ENCODE measurements around the gene KRTAP26-1. TPM values are rescaled to one million over a fixed set of nuclear protein-coding genes. Genes with fewer than 3 reads are reported as not detected.

The KRTAP26-1 gene
- total RNA-seq, 6 donors from 2014 or later, result not detected

DNA sequence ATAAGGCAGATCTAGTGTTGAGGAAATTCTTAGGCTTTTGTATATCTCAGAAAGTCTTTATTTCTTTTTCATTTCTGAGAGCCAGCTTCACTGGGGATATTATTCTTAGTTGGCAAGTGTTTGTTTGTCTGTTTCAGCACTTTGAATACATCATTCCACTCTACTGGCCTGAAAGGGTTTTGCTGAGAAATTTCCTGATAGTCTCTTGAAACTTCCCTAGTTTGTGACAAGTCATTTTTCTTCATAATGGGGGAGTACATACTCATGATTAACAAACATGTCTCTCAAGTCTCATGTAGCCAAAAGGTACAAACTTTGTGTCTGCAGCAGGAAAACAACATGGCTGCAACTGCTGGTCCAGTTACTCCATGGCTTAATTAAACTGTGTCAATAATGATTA lies 6.3 kb upstream of the KRTAP26-1 start:
- H3K27me3 ChIP-seq, result no peaks in the 10 kb centered on the region
- no peaks in the 10 kb centered on the region for H3K4me1 ChIP-seq
- H3K27ac ChIP-seq, result no peak overlapping the region
- H3K4me3 ChIP-seq, result no peak overlapping the region
- H3K9me3 ChIP-seq, result no peaks in the 10 kb centered on the region
- DNase-seq (no peak), ATAC-seq (ENCODE audit: low FRiP score in 2 of 2) (no peak)
- H3K36me3 ChIP-seq, result no peaks in the 10 kb centered on the region
- TF ChIP-seq, protein P1, sequence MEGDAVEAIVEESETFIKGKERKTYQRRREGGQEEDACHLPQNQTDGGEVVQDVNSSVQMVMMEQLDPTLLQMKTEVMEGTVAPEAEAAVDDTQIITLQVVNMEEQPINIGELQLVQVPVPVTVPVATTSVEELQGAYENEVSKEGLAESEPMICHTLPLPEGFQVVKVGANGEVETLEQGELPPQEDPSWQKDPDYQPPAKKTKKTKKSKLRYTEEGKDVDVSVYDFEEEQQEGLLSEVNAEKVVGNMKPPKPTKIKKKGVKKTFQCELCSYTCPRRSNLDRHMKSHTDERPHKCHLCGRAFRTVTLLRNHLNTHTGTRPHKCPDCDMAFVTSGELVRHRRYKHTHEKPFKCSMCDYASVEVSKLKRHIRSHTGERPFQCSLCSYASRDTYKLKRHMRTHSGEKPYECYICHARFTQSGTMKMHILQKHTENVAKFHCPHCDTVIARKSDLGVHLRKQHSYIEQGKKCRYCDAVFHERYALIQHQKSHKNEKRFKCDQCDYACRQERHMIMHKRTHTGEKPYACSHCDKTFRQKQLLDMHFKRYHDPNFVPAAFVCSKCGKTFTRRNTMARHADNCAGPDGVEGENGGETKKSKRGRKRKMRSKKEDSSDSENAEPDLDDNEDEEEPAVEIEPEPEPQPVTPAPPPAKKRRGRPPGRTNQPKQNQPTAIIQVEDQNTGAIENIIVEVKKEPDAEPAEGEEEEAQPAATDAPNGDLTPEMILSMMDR (IDR thresholded peaks at IDR 0.05), result no peak

DNA sequence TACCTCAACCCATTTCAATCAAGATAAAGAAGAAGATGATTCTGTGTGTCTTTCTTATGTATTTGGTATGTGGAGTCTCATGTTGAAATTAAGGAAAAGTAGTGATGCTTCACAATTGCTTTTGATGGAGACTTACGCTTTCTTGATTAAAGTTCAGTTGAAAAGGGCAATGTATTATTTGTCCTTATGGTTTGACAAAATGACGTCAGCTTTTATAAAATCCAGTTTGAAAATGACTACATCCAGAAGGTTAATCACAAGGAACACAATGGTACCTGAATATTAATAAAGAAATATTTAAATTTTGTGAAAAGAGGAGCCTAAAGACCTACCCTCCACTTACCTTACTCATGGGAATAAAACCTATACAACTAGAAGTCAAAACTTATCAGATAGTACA lies 4.4 kb downstream of the KRTAP26-1 start:
- H3K4me1 ChIP-seq, result no peaks in the 10 kb centered on the region
- ATAC-seq (ENCODE audit: low FRiP score in 2 of 2) (no peak), DNase-seq (no peak)
- WGBS, 2 donors, result 84 to 90% methylated on average over 2 of the region's 2 CpGs
- TF ChIP-seq, protein P1 (IDR thresholded peaks at IDR 0.05), result no peak
- TF ChIP-seq EP300 (IDR thresholded peaks at IDR 0.05), result no peak
- TF ChIP-seq POLR2A (IDR thresholded peaks at IDR 0.05), result no peak
- TF ChIP-seq POLR2AphosphoS5 (IDR thresholded peaks at IDR 0.05), result no peak
- no peak overlapping the region for H3K27ac ChIP-seq
- no peaks in the 10 kb centered on the region for H3K27me3 ChIP-seq
- H3K9me3 ChIP-seq, result no peaks in the 10 kb centered on the region
- no peak overlapping the region for H3K4me3 ChIP-seq
- no peaks in the 10 kb centered on the region for H3K36me3 ChIP-seq

DNA sequence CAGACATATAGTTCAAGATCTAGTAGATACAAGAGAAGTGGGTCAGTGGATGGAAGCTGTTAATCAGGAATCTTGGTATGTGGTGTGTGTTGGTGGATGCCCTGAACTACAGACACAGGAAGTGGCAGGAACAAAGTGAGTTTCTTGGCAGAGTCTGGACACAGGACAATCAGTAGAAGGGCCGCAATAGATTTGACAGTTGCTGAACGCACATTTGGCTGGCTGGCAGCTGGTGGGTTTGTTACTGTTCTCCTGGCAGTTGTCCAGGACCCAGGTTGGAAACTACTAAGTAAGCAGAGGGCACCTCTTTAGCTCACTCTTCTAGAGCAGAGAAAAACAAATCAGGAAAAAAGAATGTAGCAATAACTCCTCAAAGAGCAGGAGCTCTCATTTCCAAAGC lies 13.2 kb downstream of the KRTAP26-1 start:
- H3K4me1 ChIP-seq, result no peaks in the 10 kb centered on the region
- TF ChIP-seq EP300 (IDR thresholded peaks at IDR 0.05) (no peak), POLR2A (IDR thresholded peaks at IDR 0.05) (no peak), POLR2AphosphoS5 (IDR thresholded peaks at IDR 0.05) (no peak)
- TF ChIP-seq, protein P1 (IDR thresholded peaks at IDR 0.05), result no peak
- H3K9me3 ChIP-seq, result no peaks in the 10 kb centered on the region
- no peaks in the 10 kb centered on the region for H3K27me3 ChIP-seq
- H3K27ac ChIP-seq, result no peak overlapping the region
- no peak for DNase-seq
- 13 to 28% methylated on average over 2 of the region's 2 CpGs for WGBS, 2 donors
- no peak overlapping the region for H3K4me3 ChIP-seq
- H3K36me3 ChIP-seq, result no peaks in the 10 kb centered on the region
- ATAC-seq (ENCODE audit: low FRiP score in 2 of 2), result no peak

DNA sequence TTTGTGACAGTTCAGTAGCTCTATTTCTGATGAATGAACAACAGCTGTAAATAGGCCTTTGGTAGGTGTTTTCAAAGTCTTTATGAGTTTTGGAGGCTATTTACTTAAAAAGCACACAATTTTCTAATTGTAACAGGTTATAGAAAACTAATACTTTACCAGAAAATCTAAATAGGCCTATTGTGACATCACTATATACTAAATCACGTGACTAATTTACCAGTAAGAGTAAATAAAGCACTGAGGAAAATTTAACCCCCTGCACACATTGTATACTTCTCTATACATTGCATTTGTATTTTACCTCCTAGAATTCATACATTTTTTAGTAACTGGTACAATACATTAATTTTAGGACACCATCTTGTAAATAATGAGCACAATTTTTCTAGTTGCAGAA lies 15.0 kb downstream of the KRTAP26-1 start:
- no peaks in the 10 kb centered on the region for H3K4me1 ChIP-seq
- DNase-seq, result no peak
- TF ChIP-seq POLR2A (IDR thresholded peaks at IDR 0.05) (no peak), EP300 (IDR thresholded peaks at IDR 0.05) (no peak), POLR2AphosphoS5 (IDR thresholded peaks at IDR 0.05) (no peak)
- TF ChIP-seq, protein P1 (IDR thresholded peaks at IDR 0.05), result no peak
- no peak overlapping the region for H3K27ac ChIP-seq
- H3K4me3 ChIP-seq, result no peak overlapping the region
- no peaks in the 10 kb centered on the region for H3K27me3 ChIP-seq
- WGBS, 2 donors, result 32 to 58% methylated on average over 1 of the region's 1 CpG
- H3K9me3 ChIP-seq, result peaks cover 0 to 3% (median 0%) of the 10 kb centered on the region in 4 donors
- ATAC-seq (ENCODE audit: low FRiP score in 2 of 2), result no peak
- no peaks in the 10 kb centered on the region for H3K36me3 ChIP-seq

DNA sequence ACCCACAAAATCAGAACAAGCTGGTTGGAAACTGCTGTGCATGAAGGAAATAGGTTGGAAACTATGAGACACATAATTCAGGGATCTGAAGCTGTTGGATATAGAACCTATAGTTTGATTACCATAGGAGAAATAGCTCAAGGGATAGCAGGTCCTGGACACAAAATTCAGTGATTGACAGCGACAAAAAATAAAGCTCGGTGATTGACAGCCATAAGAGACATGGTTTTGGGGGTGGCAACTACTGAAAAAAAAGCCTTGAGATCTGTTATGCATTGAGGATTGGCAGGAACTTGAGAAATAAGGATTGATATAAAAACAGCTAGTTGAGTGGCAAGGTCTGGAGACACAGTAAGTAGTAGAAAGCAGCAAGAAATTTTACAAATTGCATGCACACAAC lies 30.9 kb downstream of the KRTAP26-1 start, which contains the start of gene KRTAP25-1:
Gene KRTAP25-1 (minus strand): TSS at position 300 of the 400 bp plus-strand sequence. CDS start 24 bp downstream, at position 276.
- H3K4me1 ChIP-seq, result no peaks in the 10 kb centered on the region
- no peaks in the 10 kb centered on the region for H3K36me3 ChIP-seq
- H3K4me3 ChIP-seq, result no peak within 1 kb of the TSS
- 87 to 95% methylated on average over 2 of the region's 2 CpGs for WGBS, 2 donors
- ATAC-seq (ENCODE audit: low FRiP score in 2 of 2) (no peak), DNase-seq (no peak)
- TF ChIP-seq EP300 (IDR thresholded peaks at IDR 0.05) (no peak), POLR2AphosphoS5 (IDR thresholded peaks at IDR 0.05) (no peak), POLR2A (IDR thresholded peaks at IDR 0.05) (no peak)
- TF ChIP-seq, protein P1 (IDR thresholded peaks at IDR 0.05), result no peak
- H3K9me3 ChIP-seq, result no peaks in the 10 kb centered on the region
- H3K27ac ChIP-seq, result no peak within 1 kb of the TSS
- H3K27me3 ChIP-seq, result no peaks in the 10 kb centered on the region

Measured in upper lobe of left lung (tissue), 6 donors.